Tibial nerve (tissue), 4 donors: ENCODE results near the gene ACTC1. TPM values are rescaled to one million over a fixed set of nuclear protein-coding genes. Genes with fewer than 3 reads are reported as not detected.

ENCODE experiments used
- DNase-seq, 2 donors: peaks; one replicate each; pipeline ENCODE4 v3.0.0-alpha.2; 2019; ENCODE audit warnings: low spot score in 2 of 2
- H3K27ac ChIP-seq, 4 donors: fragments of 200-600 bp; sonication (generic) in 3 of 4; one replicate each; pipeline ENCODE4 v1.5.1; 2017 to 2019; ENCODE audit warnings: mild to moderate bottlenecking in 1 of 4
- H3K27me3 ChIP-seq, 2 donors: fragments of 200-600 bp; sonication (generic) in 1 of 2; one replicate each; pipeline versions ENCODE4 v1.5.1 to v1.6.0; 2017 to 2019
- H3K36me3 ChIP-seq, 3 donors: fragments of 200-600 bp; sonication (generic); one replicate each; pipeline ENCODE4 v1.5.1; 2018 to 2019
- H3K4me1 ChIP-seq, 4 donors: fragments of 200-600 bp; sonication (generic) in 3 of 4; one replicate each; pipeline ENCODE4 v1.5.1; 2017 to 2019
- H3K4me3 ChIP-seq, 4 donors: fragments of 200-600 bp; sonication (generic) in 3 of 4; one replicate each; pipeline ENCODE4 v1.5.1; 2017 to 2019; ENCODE audit warnings: mild to moderate bottlenecking in 1 of 4, moderate library complexity in 1 of 4
- H3K9me3 ChIP-seq, 4 donors: fragments of 200-600 bp; sonication (generic) in 3 of 4; one replicate each; pipeline ENCODE4 v1.5.1; 2017 to 2019
- CTCF ChIP-seq, 5 experiments: fragments of 200-600 bp in 3 of 5; fragments of 450-650 bp in 2 of 5; sonication (generic) in 3 of 5; IDR thresholded peaks; one replicate each; pipeline ENCODE4 v1.5.1; 2016 to 2019; ENCODE audit warnings: antibody characterized with exemption in 5 of 5, mild to moderate bottlenecking in 3 of 5, moderate library complexity in 2 of 5
- EP300 ChIP-seq, 2 donors: sonication (generic); formaldehyde crosslinking; IDR thresholded peaks; one replicate each; pipeline ENCODE4 v1.6.1; 2017; ENCODE audit warnings: antibody characterized with exemption in 2 of 2, mild to moderate bottlenecking in 1 of 2
- POLR2A ChIP-seq, 2 donors: fragments of 450-650 bp; IDR thresholded peaks; one replicate each; pipeline ENCODE4 v1.6.1; 2017; ENCODE audit warnings: antibody characterized with exemption in 2 of 2, mild to moderate bottlenecking in 2 of 2, moderate library complexity in 2 of 2
- WGBS, 2 donors: methylation state at CpG; one replicate each; pipeline ENCODE4 v1.1.5; 2018; 5-methylcytosine and 5-hydroxymethylcytosine counted together
- total RNA-seq, 4 donors: library from RNA; depleted of rRNA; stranded (reverse); fragments of >200 nt; gene quantifications; one replicate each; pipeline ENCODE4 v1.1.0, GENCODE V29; 2016

Gene ACTC1
- total RNA-seq, 4 donors from 2014 or later = 1.1 to 2.1 TPM; not detected in 2

DNA sequence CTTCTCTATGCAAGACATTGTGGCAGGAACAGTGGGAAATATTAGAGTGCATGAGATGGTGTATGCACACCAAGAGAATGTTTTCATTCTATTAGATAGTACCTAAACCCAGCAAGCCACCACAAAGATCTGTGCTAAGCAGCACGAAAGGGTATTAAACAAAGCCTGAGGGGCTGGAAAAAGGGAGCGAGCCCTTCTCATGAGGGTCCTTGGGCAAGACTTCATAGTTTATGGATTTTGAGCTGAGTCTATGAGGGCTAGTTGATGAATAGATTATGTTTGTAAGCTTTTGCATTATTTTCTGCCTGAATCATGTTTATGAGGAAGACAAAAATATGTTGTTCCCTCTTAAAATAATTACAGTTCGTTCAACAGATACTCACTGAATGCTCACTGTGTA is 9.4 kb upstream of the ACTC1 start:
- Histone ChIP-seq H3K27me3 (no peaks in the 10 kb centered on the region), H3K4me3 (no peak overlapping the region), H3K9me3 (peaks cover 0 to 4% (median 0%) of the 10 kb centered on the region in 4 donors), H3K27ac (peak overlapping the region in 1 of 4 donors; percentile 28), H3K36me3 (no peaks in the 10 kb centered on the region), H3K4me1 (peaks cover 0 to 1% (median 0%) of the 10 kb centered on the region in 4 donors)
- WGBS, 2 donors = 50 to 54% methylated on average over 3 of the region's 3 CpGs
- TF ChIP-seq EP300 (IDR thresholded peaks at IDR 0.05) (no peak), POLR2A (IDR thresholded peaks at IDR 0.05) (no peak), CTCF (IDR thresholded peaks at IDR 0.05) (no peak)
- DNase-seq = no peak

GRCh38 chr15:34804113-34804512 is 8.8 kb upstream of the ACTC1 start:
- DNase-seq = no peak
- TF ChIP-seq CTCF (IDR thresholded peaks at IDR 0.05) (no peak), POLR2A (IDR thresholded peaks at IDR 0.05) (no peak), EP300 (IDR thresholded peaks at IDR 0.05) (no peak)
- Histone ChIP-seq H3K4me3 (no peak overlapping the region), H3K9me3 (peaks cover 0 to 4% (median 0%) of the 10 kb centered on the region in 4 donors), H3K27me3 (no peaks in the 10 kb centered on the region), H3K4me1 (peaks cover 0 to 8% (median 0%) of the 10 kb centered on the region in 4 donors), H3K27ac (peak overlapping the region in 1 of 4 donors; percentile 28), H3K36me3 (no peaks in the 10 kb centered on the region)
- 46 to 62% methylated on average over 2 of the region's 2 CpGs for WGBS, 2 donors

DNA sequence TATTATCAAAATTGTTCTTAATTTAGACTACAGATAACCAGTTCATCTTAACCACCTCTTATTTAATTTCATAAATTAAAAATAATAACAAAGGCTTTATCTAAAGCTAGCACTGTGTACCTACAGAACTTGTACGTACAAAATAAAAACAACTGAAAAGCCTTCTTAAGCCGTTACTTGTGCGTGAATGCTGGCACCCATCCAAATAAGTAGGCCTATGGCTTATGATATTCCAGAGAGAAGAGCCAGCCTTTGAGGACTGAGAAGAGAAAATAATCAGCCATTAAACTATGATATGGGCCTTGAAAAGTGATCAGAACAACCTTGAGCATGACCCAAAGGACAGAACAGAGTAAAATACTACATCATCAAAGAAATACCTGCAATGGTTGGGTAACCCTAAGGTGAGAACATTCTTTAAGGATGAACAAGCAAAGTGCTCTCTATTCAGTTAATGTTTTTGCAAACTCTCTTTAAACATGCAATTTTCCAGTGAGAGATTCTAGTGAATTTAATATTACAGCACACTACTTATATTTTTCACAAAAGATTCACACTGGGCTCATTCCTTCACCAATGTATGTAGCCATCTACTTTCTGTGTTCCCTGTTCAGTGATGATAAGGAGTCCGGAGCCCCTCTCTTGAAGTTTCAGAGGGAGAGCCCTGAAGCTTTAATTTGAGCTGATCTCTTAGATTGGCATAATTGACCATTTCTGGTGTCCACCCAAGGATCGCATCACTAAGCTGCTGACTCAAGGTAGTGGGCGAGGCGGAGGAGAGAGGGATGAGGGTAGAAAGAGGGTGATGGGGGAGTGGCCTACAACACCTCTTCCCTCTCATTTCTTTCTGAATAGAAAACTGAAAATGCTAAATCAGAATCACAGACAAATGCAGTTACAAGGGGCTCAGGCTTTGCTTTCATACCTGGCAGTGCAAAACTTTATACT is 7.7 kb upstream of the ACTC1 start:
- Histone ChIP-seq H3K4me1 (peaks cover 0 to 10% (median 0%) of the 10 kb centered on the region in 4 donors), H3K27ac (no peak overlapping the region), H3K4me3 (no peak overlapping the region), H3K9me3 (peaks cover 0 to 4% (median 0%) of the 10 kb centered on the region in 4 donors), H3K36me3 (no peaks in the 10 kb centered on the region), H3K27me3 (no peaks in the 10 kb centered on the region)
- 67 to 70% methylated on average over 7 of the region's 7 CpGs for WGBS, 2 donors
- no peak for DNase-seq
- TF ChIP-seq EP300 (IDR thresholded peaks at IDR 0.05) = no peak
- TF ChIP-seq CTCF (IDR thresholded peaks at IDR 0.05) = no peak
- TF ChIP-seq POLR2A (IDR thresholded peaks at IDR 0.05) = no peak

DNA sequence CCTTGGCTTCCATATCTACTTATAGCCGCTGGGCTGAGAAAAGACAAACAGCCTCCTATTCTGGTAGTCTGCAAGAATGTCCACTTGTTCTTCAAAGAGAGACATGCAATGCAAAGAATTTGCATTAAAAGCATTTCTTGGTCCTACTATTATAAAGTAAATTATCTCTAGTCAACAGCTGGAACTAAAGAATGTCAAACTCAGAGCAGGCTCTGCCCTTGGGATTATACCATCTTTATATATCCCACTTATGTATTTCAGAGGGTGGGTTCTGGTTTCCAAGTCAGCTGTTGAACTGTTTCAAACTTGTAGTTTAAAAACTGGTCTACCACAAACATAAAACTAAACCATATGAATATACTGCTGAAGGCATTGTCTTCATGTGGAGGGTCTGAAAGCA is 7.0 kb upstream of the ACTC1 start:
- no peak overlapping the region for H3K27ac ChIP-seq
- peaks cover 0 to 1% (median 0%) of the 10 kb centered on the region in 4 donors for H3K9me3 ChIP-seq
- 67 to 68% methylated on average over 1 of the region's 1 CpG for WGBS, 2 donors
- no peaks in the 10 kb centered on the region for H3K36me3 ChIP-seq
- H3K4me3 ChIP-seq = no peak overlapping the region
- peaks cover 0 to 10% (median 0%) of the 10 kb centered on the region in 4 donors for H3K4me1 ChIP-seq
- no peaks in the 10 kb centered on the region for H3K27me3 ChIP-seq
- no peak for DNase-seq
- TF ChIP-seq CTCF (IDR thresholded peaks at IDR 0.05) (no peak), EP300 (IDR thresholded peaks at IDR 0.05) (no peak), POLR2A (IDR thresholded peaks at IDR 0.05) (no peak)
